HuH-7 (cell line): ENCODE measurements around the gene RPH3AL.
"Not testable (repeated sequence)": the region's sequence is repeated elsewhere in the genome, so short reads cannot be mapped to it uniquely, and the experiment has no call there.

ENCODE experiments used
- DNase-seq: peaks from one replicate; pipeline ENCODE4 v3.0.0; 2011; ENCODE audit warnings: low spot score

The RPH3AL gene

GRCh38 chr17:178292-179065 lies 174.1 kb downstream of the RPH3AL start:
- no peak for DNase-seq

DNA sequence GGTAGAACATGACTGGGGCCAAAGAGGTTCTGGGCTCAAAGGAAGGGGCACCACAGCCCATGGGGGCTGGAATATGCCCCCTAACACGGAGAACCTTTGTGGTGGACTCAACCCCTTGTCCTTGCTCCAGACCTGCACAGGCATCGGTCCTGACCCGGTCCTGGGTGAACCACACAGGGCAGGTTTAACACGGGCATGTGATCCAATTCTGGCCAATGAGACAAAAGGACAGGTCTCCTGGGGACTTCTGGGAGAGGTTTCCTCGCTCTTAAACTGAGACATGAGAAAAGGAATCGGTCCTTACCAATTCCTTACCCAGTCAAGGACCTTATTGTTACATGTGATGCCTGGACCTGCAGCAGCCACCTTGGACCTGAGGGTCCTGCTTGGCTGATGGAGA lies 174.8 kb downstream of the RPH3AL start:
- DNase-seq = no peak

DNA sequence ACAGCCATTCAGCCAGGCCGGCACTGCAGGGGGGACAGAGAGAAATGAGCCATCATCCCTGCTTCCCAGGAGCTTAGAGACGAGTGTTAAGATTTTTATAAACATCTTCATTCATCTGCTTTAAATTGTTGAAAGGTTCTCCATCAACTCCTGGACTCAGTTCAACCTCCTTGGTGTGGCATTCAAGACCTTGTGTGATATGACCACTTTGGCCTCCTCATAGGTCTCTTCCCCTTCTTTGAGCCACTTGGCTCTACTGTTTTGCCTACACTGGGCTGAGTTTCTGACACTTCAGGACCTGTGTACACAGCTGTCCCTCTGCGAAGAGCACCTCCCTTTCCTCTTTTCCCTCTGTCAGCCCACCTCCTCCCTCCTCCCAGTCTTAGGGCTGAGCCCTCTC lies 175.5 kb downstream of the RPH3AL start:
- no peak for DNase-seq

GRCh38 chr17:173166-173911 lies 179.3 kb downstream of the RPH3AL start:
- DNase-seq = no peak

GRCh38 chr17:172401-172800 lies 180.2 kb downstream of the RPH3AL start:
- no peak for DNase-seq

- no peak for DNase-seq
Observed at GRCh38 chr17:171871-172270, 180.7 kb downstream of the RPH3AL start.

GRCh38 chr17:170130-170670 lies 182.4 kb downstream of the RPH3AL start:
- DNase-seq = no peak

DNA sequence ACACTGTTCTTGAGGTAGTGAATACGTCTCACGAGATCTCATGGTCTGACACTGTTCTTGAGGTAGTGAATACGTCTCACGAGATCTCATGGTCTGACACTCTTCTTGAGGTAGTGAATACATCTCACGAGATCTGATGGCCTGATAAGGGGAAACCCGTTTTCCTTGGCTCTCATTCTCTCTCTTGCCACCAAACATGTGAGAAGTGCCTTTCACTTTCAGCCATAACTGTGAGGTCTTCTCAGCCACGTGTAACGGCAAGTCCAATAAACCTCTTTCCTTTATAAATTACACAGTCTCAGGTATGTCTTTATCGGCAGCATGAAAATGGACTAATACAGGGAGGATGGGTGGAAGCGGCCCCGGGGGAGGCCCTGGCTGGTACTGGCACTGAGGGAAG lies 184.0 kb downstream of the RPH3AL start:
- not testable (repeated sequence) for DNase-seq

DNA sequence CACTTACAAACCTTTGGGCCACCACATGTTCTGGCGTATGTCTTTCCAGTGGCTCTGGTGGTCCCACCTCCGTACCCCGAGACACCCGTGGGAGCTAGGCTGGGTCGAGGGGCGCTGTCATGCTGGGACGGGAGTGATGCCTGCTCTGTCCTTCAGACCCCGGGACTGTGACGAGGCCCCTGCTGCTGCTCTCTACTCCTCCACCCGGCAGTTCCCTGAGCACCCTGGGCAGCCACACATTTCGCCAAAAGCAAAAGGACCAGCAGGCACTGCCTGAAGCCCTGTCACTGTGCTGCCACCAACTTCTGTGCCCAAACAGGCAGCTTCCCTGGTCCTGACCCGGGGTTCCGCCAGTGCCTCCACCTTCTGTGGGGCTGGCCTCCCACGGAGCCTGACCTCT lies 186.7 kb downstream of the RPH3AL start:
- DNase-seq = no peak

DNA sequence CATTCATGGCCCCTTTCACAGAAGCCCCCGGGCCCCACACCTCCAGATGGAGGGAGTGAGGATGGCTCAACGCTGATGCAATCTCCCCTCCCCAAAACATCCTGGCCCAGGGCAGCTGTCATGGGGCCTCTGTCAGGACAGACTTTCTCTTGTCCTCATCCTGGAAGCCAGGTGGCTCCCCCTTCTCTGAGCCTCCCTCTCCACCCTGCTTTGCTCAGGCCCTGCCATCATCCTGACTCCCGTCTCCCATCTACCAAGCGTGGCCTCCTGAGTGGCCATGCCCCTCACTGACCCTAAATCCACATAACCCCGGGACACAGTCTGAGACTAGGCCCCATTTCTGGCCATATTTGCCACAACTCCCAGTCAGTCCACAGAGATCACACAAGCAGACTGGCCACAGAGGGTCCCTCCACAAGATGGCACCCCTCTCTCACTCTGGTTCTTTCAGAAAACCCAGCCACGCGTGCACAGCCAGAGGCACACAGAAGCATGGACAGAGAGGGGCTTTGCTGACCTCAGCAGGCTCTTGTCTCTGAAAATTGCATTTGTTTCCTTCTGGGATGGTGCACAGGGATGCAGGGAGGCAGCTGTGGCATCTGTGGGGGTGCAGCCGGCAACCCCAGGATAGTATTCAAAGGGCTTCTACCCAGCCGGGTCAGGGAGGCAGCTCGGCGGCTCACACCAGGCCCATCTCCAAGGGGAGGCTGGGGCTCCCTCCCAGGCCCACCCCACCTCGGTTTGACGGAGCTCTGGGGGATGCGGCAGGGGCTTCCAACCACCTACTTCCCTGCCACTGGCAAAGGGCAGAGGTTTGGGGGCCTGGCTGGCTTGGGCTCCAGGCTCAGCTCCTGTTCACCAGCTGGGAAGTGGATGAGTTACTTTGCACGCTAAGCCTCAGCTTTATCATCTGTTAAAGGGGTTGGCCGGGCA lies 188.0 kb downstream of the RPH3AL start:
- peak; percentile 77 for DNase-seq

- peak; percentile 66 for DNase-seq
Observed at GRCh38 chr17:163514-164098, 189.0 kb downstream of the RPH3AL start.

- no peak for DNase-seq
Observed at GRCh38 chr17:162689-163088, 189.9 kb downstream of the RPH3AL start.
